ENCODE measurements around the gene ITFG1. TPM values are rescaled to one million over a fixed set of nuclear protein-coding genes. Genes with fewer than 3 reads are reported as not detected.

The ITFG1 gene
- total and polyA plus RNA-seq, 9 of the 15 experiments (the other 6 are each of a cell fraction or from before 2014, with no cell fraction given): 17.1 to 83.5 (median 35.8) TPM

GRCh38 chr16:47258874-47259461, 201.9 kb downstream of the ITFG1 start:
- in situ Hi-C loops (cut with MboI): no loop called here
- CTCF ChIA-PET (ENCODE audit: low intra/inter-chr PET ratio): interaction anchor here (0.6 kb wide), 1 partner anchor 796 kb away, joined by 4 read pairs; no protein-coding TSS in a partner anchor
- WGBS (ENCODE audit: insufficient coverage, low coverage, missing lambda C conversion rate): 73% methylated on average over 2 of the region's 2 CpGs
- TF ChIP-seq ZZZ3 (IDR thresholded peaks at IDR 0.05) (no peak), SMC3 (conservative IDR thresholded peaks at IDR 0.05; ENCODE audit: insufficient read depth, low read depth, low read length) (peak; percentile 62; the same call in 1 of the 2 replicates), IFI16 (CRISPR knock-in tag; IDR thresholded peaks at IDR 0.05) (no peak), ZNF707 (CRISPR knock-in tag; conservative IDR thresholded peaks at IDR 0.05) (no peak), SOX6 (IDR thresholded peaks at IDR 0.05) (no peak), ZNF316 (IDR thresholded peaks at IDR 0.05) (peak; percentile 16; the same call in 1 of the 2 replicates), THRAP3 (IDR thresholded peaks at IDR 0.05; ENCODE audit: borderline replicate concordance) (no peak), MAFK (IDR thresholded peaks at IDR 0.05; ENCODE audit: low read length) (0 out of 2 replicates have a peak, but pooled peaks have one; percentile 23), PYGO2 (tag; IDR thresholded peaks at IDR 0.05) (no peak), MECOM (CRISPR knock-in tag; IDR thresholded peaks at IDR 0.05) (no peak), ZNF347 (CRISPR knock-in tag; IDR thresholded peaks at IDR 0.05; ENCODE audit: low read depth) (no peak), CCNT2 (IDR thresholded peaks at IDR 0.05; ENCODE audit: borderline replicate concordance, extremely low read depth, insufficient read length, low read depth, low read length) (no peak), ESRRA (IDR thresholded peaks at IDR 0.05; ENCODE audit: borderline replicate concordance, low read depth) (no peak), BRD4 (IDR thresholded peaks at IDR 0.05) (no peak), CTCFL (IDR thresholded peaks at IDR 0.05; ENCODE audit: borderline replicate concordance, insufficient read depth, low read depth, low read length, poor library complexity, severe bottlenecking) (no peak), KLF16 (IDR thresholded peaks at IDR 0.05) (0 out of 2 replicates have a peak, but pooled peaks have one; percentile 29), POLR2H (tag; IDR thresholded peaks at IDR 0.05; ENCODE audit: low read depth) (peak; percentile 36; the same call in 1 of the 2 replicates)

More at GRCh38 chr16:47258874-47259461, 201.9 kb downstream of the ITFG1 start:
- intact Hi-C loops (cut with micrococcal nuclease): loop anchor here (10.0 kb wide), 2 partner anchors 206 to 906 kb away; partner anchors contain the start of genes ITFG1 and PHKB
- Histone ChIP-seq H3K4me2 (ENCODE audit: insufficient read depth, low read length) (no peak overlapping the region), H3K4me3 (no peak overlapping the region), H3K4me1 (replicated peaks in 1 of 2; ENCODE audit: control insufficient read depth in 2 of 2, insufficient read depth in 2 of 2, low read length in 2 of 2) (no peaks in the 10 kb centered on the region), H3K9ac (ENCODE audit: insufficient read depth in 1 of 2, low read depth in 2 of 2, low read length in 2 of 2) (no peak overlapping the region), H3K9me1 (ENCODE audit: control insufficient read depth, insufficient read depth, low read length) (no peaks in the 10 kb centered on the region), H4K20me1 (replicated peaks; ENCODE audit: control insufficient read depth, insufficient read depth, low read length) (no peaks in the 10 kb centered on the region), H3K27me3 (ENCODE audit: control insufficient read depth in 2 of 2, insufficient read depth in 2 of 2, low read length in 2 of 2) (no peaks in the 10 kb centered on the region), H3K9me3 (replicated peaks; ENCODE audit: control insufficient read depth, insufficient read depth, low read depth, low read length) (no peaks in the 10 kb centered on the region), H3K79me2 (ENCODE audit: control insufficient read depth, insufficient read depth, low read length) (no peaks in the 10 kb centered on the region), H2AFZ (ENCODE audit: low read depth, low read length) (no peak overlapping the region), H3K27ac (ENCODE audit: extremely low read depth, low read depth, low read length) (no peak overlapping the region), H3K36me3 (ENCODE audit: control insufficient read depth, insufficient read depth, low read length) (peaks cover 23% of the 10 kb centered on the region)
- peak; percentile 86 for ATAC-seq
- peak; percentile 52 to 61 (median 56) for DNase-seq (ENCODE audit: extremely low read depth in 1 of 4, low spot score in 3 of 4)
- no TSS peak for BruUV-seq (replicated peaks)
- POLR2A ChIA-PET: interaction anchor here (0.9 kb wide), 1 partner anchor 13 kb away, joined by 3 read pairs; no protein-coding TSS in a partner anchor
- FAIRE-seq: peak; percentile 79
